WTC11 (cell line): ENCODE data around the gene EHD3. TPM values are rescaled to one million over a fixed set of nuclear protein-coding genes. Genes with fewer than 3 reads are reported as not detected.

ENCODE experiments used
- MXD4 ChIP-seq: fragments of 250-450 bp; sonication (Bioruptor Pico); IDR thresholded peaks from 2 replicates; pipeline ENCODE4 v1.8.0; 2021; ENCODE audit warnings: mild to moderate bottlenecking, moderate library complexity, borderline replicate concordance
- ZNF396 ChIP-seq: fragments of 250-450 bp; sonication (Bioruptor Pico); IDR thresholded peaks from 2 replicates; pipeline ENCODE4 v1.8.0; 2021; ENCODE audit warnings: mild to moderate bottlenecking, moderate library complexity, borderline replicate concordance
- total RNA-seq: library from RNA; stranded (reverse); gene quantifications from 3 replicates; pipeline ENCODE4 v1.2.3, GENCODE V29; 2021
- TF ChIP-seq, protein P1 (sequence below): sonication (generic); formaldehyde crosslinking; IDR thresholded peaks from 2 replicates; pipeline ENCODE4 v1.8.0; 2022; ENCODE audit warnings: missing genetic modification reagents
- TF ChIP-seq, protein P2 (sequence below): sonication (generic); formaldehyde crosslinking; conservative IDR thresholded peaks from 2 replicates; pipeline ENCODE4 v1.8.1; 2022; ENCODE audit warnings: mild to moderate bottlenecking, missing genetic modification reagents

Gene EHD3
- total RNA-seq, 1 experiment from 2014 or later = 10.0 TPM

DNA sequence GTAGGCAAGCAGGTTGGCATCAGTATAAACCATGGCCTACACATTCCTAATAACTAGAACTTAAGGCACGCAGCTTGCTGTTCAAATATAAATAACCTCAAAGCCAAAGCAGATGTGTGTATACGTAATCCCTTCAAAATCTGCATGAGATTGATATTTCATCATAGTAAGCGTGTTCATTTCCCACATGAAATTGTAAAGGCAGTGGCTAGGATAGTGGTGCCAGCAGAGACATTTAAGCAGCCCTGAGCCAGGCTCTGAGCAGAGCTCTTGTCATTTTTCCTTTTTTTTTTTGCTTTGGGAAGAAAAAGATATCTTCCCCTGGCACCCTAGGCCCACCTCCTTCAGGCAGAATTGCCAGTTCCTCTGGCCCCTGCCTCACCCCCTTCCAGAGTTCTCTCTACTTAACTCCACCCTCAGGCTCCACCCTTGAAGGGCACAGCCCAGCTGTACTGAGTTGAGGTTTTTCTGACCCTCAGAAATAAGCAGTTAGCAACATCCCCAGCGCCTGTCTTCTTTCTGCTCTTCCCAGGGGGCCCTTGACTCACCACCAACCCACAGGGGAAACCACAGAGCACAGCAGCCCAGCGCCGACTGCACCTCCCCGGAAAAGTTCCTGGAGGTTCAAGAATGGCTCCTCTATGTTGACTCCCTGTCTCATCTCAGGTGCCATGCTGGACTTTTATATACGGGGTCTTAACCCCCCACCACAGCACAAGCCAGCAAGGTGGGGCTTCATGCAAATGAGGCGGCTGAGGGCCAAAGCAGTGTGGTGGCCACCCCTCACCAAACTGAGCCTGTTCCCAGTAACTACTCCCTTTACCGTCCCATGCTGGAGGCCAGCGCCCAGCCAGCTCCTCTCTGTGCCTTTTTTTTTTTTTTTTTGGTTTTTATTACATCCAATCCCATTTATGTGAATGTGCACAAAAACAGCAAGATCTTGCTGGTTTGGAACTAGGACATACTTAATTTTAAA lies 84.7 kb downstream of the EHD3 start (continued):
- TF ChIP-seq, protein P1, sequence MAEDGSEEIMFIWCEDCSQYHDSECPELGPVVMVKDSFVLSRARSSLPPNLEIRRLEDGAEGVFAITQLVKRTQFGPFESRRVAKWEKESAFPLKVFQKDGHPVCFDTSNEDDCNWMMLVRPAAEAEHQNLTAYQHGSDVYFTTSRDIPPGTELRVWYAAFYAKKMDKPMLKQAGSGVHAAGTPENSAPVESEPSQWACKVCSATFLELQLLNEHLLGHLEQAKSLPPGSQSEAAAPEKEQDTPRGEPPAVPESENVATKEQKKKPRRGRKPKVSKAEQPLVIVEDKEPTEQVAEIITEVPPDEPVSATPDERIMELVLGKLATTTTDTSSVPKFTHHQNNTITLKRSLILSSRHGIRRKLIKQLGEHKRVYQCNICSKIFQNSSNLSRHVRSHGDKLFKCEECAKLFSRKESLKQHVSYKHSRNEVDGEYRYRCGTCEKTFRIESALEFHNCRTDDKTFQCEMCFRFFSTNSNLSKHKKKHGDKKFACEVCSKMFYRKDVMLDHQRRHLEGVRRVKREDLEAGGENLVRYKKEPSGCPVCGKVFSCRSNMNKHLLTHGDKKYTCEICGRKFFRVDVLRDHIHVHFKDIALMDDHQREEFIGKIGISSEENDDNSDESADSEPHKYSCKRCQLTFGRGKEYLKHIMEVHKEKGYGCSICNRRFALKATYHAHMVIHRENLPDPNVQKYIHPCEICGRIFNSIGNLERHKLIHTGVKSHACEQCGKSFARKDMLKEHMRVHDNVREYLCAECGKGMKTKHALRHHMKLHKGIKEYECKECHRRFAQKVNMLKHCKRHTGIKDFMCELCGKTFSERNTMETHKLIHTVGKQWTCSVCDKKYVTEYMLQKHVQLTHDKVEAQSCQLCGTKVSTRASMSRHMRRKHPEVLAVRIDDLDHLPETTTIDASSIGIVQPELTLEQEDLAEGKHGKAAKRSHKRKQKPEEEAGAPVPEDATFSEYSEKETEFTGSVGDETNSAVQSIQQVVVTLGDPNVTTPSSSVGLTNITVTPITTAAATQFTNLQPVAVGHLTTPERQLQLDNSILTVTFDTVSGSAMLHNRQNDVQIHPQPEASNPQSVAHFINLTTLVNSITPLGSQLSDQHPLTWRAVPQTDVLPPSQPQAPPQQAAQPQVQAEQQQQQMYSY (CRISPR knock-in tag) = no peak
- TF ChIP-seq MXD4 (CRISPR knock-in tag) (no peak), ZNF396 (CRISPR knock-in tag) (no peak)
- TF ChIP-seq, protein P2, sequence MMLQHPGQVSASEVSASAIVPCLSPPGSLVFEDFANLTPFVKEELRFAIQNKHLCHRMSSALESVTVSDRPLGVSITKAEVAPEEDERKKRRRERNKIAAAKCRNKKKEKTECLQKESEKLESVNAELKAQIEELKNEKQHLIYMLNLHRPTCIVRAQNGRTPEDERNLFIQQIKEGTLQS = no peak

Other genes with a start within 250 kb of the EHD3 start
- gene GALNT14, start 95.7 kb upstream of the EHD3 start, total RNA-seq = 6.0 to 6.8 TPM (median 6.3 TPM) in 3 replicates
- 0.11 to 0.37 TPM (median 0.11 TPM) in 3 replicates for gene CAPN14, start 16.6 kb upstream of the EHD3 start, total RNA-seq
- gene XDH, start 180.6 kb downstream of the EHD3 start, total RNA-seq = 3.0 to 3.7 TPM (median 3.7 TPM) in 3 replicates